Suppressor macrophage (primary cell): ENCODE data around the gene LDLRAD3.
A peak's percentile ranks its signal among the peaks of the same experiment; 100 is the strongest.

Experiments
- DNase-seq, 4 experiments: peaks; one replicate each; pipeline ENCODE4 v3.0.0-alpha.2; 2020 to 2022

The LDLRAD3 gene

DNA sequence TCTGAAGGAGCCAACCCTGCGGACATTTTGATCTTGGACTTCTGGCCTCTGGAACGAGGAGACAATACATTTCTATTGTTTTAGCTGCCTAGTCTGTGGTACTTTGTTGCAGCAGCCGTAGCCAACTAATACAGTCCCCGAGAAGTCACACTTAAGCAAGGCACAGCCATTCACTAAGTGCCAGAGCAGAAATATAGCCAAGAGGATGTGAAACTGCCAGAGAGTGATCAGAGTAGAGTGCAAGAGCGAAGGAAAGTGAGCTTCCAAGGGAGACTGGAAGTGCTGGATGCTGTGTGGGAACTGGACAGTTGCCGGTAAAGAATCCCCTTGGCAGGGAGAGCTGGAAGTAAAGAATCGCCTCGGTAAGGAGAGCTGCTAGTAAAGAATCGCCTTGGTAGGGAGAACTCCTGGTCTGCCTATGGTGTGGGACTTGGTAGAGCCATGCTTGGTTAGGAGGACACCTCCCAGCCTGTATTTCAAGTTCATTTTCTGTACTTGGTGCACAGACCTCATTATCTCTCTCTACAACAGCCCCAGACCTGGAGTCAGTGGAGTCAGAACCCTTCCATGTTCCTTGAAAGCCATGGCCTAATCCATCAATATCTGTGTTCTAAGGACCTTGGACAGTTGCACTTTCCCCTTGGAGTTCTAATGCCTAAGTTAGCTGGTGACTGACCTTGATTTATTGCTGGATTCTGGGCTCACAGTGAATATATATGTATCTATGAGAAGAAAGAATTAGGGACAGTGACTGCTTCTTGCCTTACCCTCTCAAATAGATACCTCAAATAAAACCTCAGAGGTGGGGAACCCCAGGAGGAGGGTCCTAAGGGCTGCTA lies 162.1 kb downstream of the LDLRAD3 start:
- DNase-seq, result peak in 2 of 4 experiments; percentile 10 to 29

DNA sequence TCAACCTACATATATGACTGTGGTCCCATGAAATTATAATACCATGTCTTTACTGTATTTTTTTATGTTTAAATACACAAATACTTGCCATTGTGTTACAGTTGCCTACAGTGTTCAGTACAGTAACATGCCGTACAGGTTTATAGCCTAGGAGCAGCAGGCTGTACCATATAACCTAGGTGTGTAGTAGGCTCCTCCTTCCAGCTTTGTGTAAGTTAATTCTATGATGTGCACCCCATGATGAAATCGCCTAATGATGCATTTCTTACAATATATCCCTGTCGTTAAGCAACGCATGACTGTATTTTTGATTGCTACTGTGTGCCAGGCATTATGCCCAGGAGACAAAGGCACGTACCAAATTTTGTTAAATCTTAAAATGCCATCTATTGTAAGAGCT lies 163.7 kb downstream of the LDLRAD3 start:
- no peak for DNase-seq

DNA sequence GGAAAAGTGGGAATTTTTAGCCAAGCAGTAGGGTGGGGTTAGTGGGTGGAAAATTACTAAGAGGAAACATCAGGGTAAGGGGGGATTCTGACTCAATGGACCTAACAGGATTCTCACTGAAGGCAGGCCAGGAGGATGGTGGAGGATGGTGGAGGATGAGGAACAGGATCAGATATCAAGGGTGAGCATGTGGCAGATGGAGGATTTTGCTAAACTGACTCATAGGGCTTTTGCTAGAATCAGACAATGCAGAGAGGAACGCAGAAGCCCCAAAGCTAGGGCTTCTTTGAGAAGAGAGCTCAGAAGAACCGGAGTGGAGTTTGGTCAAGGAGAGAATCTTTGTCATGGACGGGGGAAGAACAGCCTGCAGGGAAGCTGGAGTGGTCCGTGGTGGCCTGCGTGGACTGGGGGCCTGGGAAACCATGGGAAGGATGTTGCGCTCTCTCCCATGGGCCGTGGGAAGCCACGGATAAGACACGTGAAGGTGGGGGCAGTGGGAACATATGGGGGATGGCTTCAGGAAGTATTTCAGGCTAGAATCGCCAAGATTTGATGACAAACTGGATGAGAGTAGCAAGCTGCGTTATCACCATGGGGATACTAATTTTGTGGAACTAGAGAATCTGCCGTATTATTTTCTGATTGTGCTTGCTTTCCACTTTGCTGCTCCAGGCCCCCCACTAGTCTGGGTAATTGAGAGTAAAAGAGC lies 165.2 kb downstream of the LDLRAD3 start:
- no peak for DNase-seq

DNA sequence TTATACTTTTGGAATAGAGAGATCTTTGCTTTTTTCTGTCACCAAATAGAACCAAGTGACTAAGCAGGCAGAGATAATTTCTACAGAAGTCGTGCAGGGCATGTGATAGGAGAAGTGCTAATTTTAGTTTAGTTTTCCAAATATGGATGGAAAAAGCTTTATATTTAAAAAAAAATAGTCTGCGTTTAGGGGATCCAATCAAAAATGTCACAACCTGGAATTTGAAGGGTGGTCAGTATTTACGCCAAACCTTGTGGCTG lies 165.7 kb downstream of the LDLRAD3 start:
- DNase-seq, result no peak

DNA sequence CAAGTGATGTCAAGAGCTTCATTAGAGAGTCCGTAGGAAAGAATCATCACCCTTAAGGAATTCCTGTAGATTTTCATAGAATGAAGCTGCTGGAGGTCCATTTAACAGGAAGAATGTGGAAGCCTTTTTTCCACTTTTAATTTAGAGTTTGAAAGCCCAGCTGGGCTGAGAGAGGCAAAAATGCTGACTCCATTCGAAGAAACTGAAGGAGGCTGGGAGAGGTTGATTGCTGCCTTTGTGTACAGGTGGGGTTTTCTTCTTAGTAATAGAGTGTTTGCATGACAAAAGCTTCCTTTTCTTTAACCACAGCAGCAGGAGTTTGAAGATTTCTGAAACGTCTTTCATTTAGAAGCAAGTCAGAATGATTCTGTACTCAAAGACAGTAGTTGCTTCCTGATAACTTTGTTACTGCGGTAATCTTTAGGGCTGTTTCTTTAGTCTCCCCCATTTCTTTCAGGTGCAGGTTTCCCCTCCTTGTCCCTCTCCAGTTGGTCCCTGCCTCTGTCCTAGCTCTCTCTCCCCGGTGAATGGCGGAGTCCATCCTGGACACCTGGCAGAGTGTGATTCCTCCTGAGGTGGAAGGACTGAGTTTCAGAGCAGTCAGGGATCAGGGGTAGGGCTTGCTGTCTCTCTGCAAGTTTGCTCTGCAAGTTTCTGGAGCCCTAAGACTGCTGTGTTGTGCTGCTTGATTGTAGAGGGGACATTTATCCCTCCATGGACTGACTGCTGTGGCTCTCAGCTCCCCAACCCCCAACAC lies 166.2 kb downstream of the LDLRAD3 start:
- DNase-seq, result no peak

DNA sequence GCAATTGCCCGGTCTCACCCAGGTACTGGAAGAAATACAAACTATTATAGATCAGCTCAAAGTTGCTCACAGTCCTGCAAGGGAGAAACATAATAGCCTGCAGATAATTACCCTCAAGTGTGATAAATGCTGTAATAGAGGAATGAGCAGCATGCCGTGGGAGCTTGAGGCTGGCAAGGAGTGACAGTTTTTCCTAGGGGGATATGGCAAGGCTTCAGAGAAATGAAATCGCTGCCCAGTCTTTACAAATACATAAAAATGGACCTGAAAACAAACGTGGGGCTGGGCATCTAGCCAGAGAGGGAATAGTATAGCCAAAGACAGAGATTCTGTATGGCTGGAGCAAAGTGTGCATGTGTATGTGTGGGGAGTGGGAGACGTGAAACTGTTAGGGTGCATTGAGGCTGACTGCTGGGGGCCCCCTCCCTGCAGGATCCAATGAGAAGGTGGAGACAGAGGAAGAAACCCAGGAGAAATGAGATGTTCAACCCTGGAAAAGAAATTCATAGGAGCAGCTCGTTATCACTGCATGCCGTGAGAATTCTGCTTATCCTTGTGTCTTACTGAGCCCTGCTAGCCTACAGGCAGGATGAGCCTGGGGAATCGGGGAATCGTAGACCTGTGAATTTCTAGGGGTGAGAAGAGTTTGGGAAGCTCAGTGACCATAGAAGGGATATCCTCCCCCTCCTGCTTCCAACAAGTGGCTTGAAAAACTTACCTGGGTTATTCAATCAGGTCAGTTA lies 167.0 kb downstream of the LDLRAD3 start:
- no peak for DNase-seq

DNA sequence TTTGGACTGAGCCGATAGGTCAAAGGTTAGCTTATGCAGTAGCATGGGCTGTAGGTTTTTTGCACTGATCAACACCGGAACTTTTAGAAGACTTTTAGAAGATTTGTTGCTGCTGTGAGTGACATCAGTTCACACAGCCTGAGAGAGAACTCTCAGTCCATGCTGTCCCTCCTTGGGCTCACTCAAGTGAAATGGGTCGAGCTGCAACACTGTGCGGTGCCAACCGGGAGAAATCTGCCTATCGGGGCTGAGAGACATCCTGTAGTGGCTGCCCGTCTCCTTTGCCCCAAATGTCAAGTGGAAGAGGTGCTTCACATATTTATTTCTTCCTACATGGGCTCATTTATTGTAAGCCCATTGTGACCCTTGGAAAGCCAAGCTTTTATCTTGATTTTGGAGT lies 170.2 kb downstream of the LDLRAD3 start:
- DNase-seq, result no peak

DNA sequence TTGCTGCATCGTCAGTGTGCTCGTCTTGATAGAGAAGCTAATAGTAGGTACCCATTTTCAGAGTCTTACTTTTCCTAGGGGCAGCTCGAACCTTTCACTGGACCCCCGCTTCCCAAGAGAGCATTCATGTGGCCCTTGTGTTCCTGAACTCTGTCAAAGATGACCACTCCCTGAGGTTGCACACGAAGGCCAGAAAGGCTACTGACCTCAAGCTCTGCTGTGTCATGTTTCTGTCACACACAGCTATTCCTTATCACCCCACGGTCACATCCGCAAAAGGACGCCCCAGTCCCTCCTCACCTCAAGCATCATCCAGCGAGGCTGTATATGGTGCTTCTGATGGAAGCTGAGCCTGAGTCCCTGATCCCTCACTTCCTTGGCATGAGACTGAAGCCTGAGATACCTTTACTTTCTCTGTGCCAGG lies 171.5 kb downstream of the LDLRAD3 start:
- DNase-seq, result no peak

DNA sequence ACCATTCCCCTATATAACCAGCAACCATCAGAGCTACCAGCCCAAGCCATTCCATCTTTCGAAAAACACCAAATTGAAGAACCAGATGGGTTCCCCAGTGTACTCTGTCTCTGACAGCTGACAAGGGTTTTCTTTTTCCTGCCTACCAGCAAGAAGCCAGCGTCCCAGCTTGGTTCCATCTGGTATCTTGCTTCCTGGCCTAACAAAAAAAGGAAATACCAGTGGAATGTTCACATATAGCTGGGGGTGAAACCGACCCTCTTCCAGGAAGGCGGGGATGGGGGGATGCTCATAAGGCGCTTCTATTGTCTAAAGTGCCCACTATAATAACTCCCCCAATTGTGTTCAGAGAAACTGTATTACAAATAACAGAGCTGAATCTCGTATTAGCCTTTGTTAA lies 172.3 kb downstream of the LDLRAD3 start:
- no peak for DNase-seq

DNA sequence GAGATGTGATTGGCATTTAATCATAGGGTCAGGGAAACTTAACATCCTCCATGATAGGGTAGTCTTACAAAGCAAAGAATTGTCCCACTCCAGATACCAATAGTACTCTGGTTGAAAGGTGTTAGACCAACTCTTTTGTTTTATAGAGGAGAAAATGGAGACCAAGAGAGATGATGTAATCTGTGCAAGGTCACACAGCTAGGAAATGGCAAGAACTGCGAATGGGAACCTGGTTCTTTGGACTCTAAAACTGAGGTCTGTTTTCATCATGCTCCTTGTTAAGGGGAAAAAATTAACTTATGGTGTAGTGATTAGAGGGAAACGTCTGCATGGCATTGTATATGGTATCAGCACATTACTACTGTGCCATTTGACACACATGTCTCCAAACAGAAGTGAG lies 174.2 kb downstream of the LDLRAD3 start:
- no peak for DNase-seq

DNA sequence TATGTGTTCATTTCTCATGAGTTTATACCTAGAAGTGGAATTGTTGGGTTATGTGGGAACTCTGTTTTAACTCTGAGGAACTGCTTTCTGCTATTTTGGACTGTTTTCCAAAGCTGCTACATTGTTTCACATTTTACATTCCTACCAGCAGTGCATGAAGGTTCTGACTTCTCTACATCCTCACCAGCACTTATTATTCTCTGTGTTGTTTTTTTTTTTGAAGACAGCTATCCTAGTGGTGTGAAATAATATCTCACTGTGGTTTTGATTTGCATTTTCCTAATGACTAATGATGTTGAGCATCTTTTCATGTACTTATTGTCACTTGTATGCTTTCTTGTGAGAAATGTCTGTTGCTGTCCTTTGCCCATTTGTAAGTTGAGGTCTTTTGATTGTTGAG lies 175.4 kb downstream of the LDLRAD3 start:
- DNase-seq, result no peak

DNA sequence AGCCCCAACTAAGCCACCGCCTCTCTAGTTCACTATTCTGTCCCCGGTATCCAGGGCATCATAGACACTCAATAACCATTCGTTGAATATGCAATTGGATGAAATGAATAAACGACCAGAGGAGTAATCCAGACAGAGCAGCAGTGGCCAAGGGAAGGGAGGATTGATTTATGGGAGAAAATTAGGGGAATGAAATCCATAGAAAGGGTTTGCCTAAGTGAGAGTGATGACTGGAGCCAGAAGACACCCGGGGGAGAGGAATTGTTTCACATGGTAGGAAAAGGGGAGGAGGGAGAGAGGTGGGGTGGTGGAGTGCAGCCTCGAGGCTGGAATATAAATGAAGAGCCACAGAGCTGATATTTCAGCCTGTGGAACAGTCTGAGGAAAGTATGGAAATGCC lies 177.2 kb downstream of the LDLRAD3 start:
- no peak for DNase-seq

DNA sequence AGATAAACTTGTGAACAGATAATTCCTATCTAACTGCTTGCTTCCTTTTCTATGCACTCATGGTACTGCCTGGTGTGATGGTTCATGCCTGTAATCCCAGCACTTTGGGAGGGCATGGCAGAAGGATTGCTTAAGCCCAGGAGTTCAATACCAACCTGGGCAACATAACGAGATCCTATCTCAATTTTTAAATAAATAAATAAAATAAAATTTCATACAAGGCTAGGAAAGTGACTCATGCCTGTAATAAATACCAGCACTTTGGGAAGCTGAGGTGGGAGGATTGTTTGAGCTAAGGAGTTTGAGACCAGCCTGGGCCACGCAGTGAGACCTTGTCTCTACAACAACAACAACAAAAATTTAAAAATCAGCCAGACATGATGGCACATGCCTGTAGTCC lies 178.8 kb downstream of the LDLRAD3 start:
- DNase-seq, result no peak

DNA sequence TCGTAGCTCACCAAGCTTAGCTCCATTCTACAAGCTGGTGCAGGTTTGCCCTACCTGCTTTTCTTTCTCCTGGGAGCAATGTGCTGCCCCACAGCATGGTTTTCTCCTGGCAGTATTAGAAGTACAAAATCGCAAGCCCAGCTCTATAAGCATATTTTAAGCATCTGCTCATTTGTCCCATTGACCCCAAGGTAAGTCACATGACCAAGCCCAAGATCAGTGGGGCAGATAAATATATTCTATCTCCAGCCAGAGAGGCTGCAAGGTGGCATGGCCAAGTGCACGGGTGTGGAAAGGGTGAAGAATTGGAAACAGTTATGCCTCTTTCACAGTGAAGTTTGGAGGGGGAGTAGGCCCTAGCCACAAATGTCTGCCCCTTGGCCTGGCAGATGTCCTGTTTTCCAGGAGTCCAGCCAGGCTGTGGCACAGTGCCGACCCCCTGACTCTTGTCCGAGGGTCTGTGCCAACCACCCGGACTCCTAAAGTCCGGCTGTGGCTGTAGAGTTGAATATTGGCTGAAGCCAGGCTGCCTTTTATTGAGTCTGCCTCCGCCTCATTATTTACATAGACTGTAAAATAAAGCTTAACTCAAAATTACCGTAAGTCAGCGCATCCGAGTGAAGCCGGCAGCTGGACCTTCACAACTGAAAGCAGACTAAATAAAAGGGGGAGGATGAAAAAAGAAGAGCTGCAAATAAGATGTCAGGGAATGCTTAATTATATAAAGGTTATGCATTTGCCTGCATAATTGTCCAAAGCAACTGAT lies 179.7 kb downstream of the LDLRAD3 start:
- no peak for DNase-seq

DNA sequence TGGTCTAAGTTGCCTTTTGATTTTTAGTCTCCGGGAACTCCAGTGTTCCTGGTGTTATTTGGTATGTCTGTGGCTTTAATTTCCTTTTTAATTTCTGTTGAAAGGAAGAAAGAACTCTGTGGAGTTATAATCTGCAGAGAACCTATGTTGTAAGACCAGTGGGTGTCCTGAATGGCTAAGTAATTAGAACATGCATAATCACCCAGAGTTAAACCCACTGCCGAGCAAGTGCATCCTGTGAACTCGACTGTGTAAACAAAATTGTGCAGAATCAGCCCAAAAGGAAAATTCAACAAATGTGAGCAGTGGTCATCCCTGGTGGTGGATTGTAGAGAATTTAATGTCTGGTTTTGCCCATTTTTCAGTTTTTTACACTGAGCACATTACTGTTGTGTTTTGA lies 182.8 kb downstream of the LDLRAD3 start:
- peak in 2 of 4 experiments; percentile 10 to 11 for DNase-seq

DNA sequence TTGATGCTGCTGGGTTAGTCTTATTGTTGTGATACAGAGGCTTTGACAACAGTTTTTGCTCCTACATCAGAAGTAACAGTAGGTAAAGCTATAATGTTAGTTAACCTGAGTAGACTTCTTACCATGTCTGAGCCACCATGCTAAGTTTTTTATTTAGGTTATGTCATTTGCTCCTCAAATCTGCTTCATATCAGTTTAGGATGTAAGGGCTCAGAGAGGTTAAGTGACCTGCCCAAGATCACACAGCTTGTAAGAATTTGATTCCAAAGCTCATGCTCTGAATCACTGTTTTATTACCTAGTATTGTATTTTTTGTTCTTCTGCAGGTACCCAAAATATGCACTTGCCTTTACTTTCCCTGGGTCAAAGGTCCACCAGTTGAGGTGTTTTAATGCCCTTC lies 183.7 kb downstream of the LDLRAD3 start:
- no peak for DNase-seq

DNA sequence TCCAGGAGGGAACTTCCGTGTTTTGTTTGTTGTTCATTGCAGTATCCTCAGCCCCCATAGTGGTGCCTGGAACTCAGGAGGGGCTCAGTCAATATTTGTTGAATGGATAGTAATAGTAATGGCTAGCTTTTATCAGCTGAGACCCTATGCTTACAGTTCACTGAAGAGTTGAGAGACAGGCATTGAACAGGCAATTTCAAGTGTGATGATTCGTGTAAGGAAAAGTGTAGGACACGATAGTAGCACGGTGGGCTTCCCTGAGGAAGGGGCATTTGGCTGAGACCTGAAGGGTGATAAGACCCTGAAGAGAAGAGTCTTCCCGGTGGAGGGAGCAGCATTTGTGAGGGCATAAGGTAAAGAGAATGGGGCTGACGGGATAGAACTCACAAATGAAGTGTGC lies 186.1 kb downstream of the LDLRAD3 start:
- no peak for DNase-seq

DNA sequence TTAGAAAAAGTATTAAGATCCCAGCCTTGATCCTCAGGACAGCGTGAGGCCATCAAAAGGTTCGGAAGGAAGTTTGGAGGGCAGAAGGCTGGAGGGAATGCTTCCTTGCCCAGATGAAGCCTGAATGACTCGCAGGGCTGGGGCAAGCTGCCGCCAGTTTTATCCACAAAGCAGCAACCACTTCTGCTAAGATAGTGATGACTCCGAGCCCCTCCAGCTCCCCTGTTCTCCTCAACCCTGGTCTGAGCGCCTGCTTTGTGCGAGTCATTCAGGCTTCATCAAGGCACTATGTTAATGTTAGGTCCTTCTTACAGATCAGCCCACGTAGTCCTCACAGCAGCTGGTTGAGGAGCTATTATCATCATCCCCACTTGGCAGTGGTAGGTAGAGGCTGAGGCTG lies 186.5 kb downstream of the LDLRAD3 start:
- peak in 3 of 4 experiments; percentile 17 to 39 (median 17) for DNase-seq

DNA sequence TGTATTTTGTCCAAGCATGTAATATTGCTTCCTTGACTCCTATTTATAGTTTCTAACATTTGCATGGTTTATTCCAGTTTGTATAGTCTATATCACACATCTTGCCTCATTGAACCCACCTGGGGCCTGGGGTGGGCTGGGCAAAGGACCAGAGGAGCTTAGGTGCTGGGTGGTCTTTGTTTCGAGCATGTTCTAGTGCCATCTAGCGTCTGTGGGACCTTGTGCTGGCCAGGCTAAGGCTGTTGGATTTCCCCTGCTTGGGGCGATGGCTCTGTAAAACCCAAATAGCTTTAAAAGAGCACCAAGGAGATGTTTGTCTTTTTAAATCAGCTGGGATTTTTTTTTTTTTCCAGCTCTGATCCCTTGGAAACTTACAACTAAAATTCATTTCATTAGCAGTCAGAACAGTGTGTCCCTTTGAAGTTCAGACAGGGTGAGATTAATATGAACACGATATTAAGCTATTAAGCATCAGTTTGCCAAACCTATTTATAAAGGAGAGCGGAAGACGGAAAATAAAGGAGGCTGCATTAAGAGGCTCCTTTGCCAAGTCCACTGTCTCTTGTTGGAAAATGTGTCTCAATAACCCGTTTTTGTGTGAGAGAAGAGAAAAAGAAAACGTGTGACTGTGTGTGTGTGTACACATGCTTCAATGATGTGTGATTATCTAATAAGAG lies 188.0 kb downstream of the LDLRAD3 start:
- peak; percentile 17 to 63 (median 41) for DNase-seq

DNA sequence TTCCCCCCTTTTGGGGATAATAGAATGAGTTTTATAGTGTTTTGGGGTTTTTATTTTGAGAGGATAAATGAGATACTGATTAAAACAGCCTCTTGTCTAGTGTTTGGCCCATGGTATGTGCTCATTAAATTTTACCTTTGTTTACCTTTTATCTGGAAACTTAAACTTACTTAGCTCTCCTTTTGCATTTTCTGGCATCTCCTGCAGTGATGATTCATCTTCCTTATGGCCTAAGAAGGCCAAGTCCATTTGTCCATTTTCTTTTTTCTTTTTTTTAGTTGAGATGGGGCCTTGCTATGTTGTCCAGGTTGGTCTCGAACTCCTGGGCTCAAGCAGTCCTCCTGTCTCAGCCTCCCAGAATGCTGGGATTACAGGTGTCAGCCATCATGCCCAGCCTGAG lies 189.1 kb downstream of the LDLRAD3 start:
- no peak for DNase-seq

DNA sequence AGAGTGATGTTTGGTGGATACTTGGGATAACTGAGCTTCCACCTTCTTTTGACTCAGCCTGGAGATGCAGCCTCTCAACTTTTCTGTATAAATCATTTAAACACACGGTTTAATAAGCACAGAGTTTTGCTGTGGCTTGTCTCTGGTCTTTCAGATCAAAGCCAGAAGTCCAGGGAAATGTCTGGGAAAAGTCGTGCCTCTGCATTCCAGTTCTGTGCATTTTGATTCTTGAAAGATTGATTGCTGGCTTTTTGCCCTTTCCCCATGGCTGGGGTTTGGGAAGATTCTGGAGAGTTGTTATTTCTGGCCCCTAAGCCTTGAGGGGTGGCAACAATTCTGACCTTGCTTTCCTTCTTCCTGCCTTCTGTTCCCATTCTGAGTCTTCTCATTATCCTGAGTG lies 191.2 kb downstream of the LDLRAD3 start:
- DNase-seq, result no peak

DNA sequence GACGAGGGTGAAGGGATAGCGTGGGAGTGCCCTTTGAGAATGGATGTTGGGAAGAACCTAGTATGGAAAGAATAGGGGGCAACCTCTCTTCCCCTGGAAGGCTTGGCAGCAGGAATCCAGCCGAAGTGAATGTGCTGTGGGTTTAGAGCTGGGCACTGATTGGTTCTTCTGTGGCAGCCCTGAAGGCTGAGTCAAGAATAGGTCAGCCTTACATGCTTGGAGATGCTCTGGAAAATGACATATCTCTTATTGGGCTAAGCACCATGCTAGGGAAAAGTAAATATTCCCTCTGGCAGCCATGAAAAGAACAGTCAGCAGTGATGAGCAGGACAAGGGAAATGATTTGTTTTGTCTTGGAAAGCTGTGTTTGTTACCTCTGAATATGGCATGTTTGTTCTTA lies 195.9 kb downstream of the LDLRAD3 start:
- DNase-seq, result no peak
